Neural cell (in vitro differentiated cells): ENCODE measurements around the gene PGK2. TPM values are rescaled to one million over a fixed set of nuclear protein-coding genes. Genes with fewer than 3 reads are reported as not detected.
"Not testable (repeated sequence)": the region's sequence is repeated elsewhere in the genome, so short reads cannot be mapped to it uniquely, and the experiment has no call there.

Source experiments
- H2AFZ ChIP-seq: fragments of 200-600, 300-800 bp; sonication (generic), shearing (Covaris generic); 2 replicates; pipeline ENCODE4 v1.6.0; 2014; ENCODE audit warnings: low read depth, mild to moderate bottlenecking, antibody characterized with exemption, low read length, moderate library complexity
- H3F3A ChIP-seq: fragments of 200-600 bp; shearing (Covaris generic); 2 replicates; pipeline ENCODE4 v1.6.1; 2016; ENCODE audit warnings: mild to moderate bottlenecking, moderate library complexity, mixed read lengths, antibody characterized with exemption, low read length; ENCODE audit not compliant: insufficient read depth, poor library complexity, severe bottlenecking
- H3K27ac ChIP-seq: fragments of 200-600, 300-800 bp; sonication (generic), shearing (Covaris generic); 2 replicates; pipeline ENCODE4 v1.5.1; 2014; ENCODE audit warnings: mild to moderate bottlenecking, low read length, moderate library complexity
- H3K27me3 ChIP-seq: fragments of 300-800, 200-600 bp; sonication (generic), shearing (Covaris generic); 2 replicates; pipeline ENCODE4 v1.6.0; 2014; ENCODE audit warnings: mild to moderate bottlenecking, low read depth, low read length, moderate library complexity; ENCODE audit not compliant: insufficient read depth
- H3K36me3 ChIP-seq: fragments of 300-800, 200-600 bp; sonication (generic), shearing (Covaris generic); 2 replicates; pipeline ENCODE4 v1.5.1; 2014; ENCODE audit warnings: mild to moderate bottlenecking, antibody characterized with exemption, low read length, moderate library complexity; ENCODE audit not compliant: insufficient read depth
- H3K4me2 ChIP-seq: fragments of 300-800, 200-600 bp; sonication (generic), shearing (Covaris generic); 2 replicates; pipeline ENCODE4 v1.6.0; 2014; ENCODE audit warnings: mild to moderate bottlenecking, low read length
- H3K4me3 ChIP-seq: fragments of 300-800, 200-600 bp; sonication (generic), shearing (Covaris generic); 2 replicates; pipeline ENCODE4 v1.5.1; 2014; ENCODE audit warnings: mild to moderate bottlenecking, low read length, moderate library complexity
- H3K79me2 ChIP-seq: fragments of 200-600 bp; shearing (Covaris generic); replicated peaks from 2 replicates; pipeline ENCODE4 v1.6.0; 2014; ENCODE audit warnings: mild to moderate bottlenecking, low read length, moderate library complexity; ENCODE audit not compliant: insufficient read depth
- H3K9ac ChIP-seq: fragments of 300-800, 200-600 bp; sonication (generic), shearing (Covaris generic); 2 replicates; pipeline ENCODE4 v1.6.1; 2016; ENCODE audit warnings: mild to moderate bottlenecking, low read length, mixed read lengths
- H3K9me2 ChIP-seq: fragments of 200-600 bp; shearing (Covaris generic); 2 replicates; pipeline ENCODE4 v1.6.1; 2016; ENCODE audit warnings: mild to moderate bottlenecking, low read length, mixed read lengths; ENCODE audit not compliant: insufficient read depth
- H3K9me3 ChIP-seq: fragments of 200-600, 300-800 bp; sonication (generic), shearing (Covaris generic); 2 replicates; pipeline ENCODE4 v1.6.1; 2016; ENCODE audit warnings: mild to moderate bottlenecking, mixed run types, low read length, moderate library complexity, mixed read lengths
- H4K20me1 ChIP-seq: fragments of 200-600 bp; shearing (Covaris generic); 2 replicates; pipeline ENCODE4 v1.6.1; 2016; ENCODE audit warnings: mild to moderate bottlenecking, mixed run types; ENCODE audit not compliant: insufficient read depth
- CTCF ChIP-seq: fragments of 450-650 bp; IDR thresholded peaks from 2 replicates; pipeline ENCODE4 v1.5.1; 2014; ENCODE audit warnings: antibody characterized with exemption, mild to moderate bottlenecking, moderate library complexity; ENCODE audit not compliant: poor library complexity, severe bottlenecking
- EP300 ChIP-seq: fragments of 450-650 bp; conservative IDR thresholded peaks from 2 replicates; pipeline ENCODE4 v1.6.1; 2014; ENCODE audit warnings: antibody characterized with exemption, mild to moderate bottlenecking, moderate library complexity; ENCODE audit not compliant: poor library complexity, severe bottlenecking
- EZH2 ChIP-seq: fragments of 200-600, 300-800 bp; shearing (Covaris generic), sonication (generic); IDR thresholded peaks from 2 replicates; pipeline ENCODE4 v1.6.1; 2014; ENCODE audit warnings: antibody characterized with exemption, low read length, borderline replicate concordance, mild to moderate bottlenecking; ENCODE audit not compliant: insufficient read depth, poor library complexity, severe bottlenecking
- MXI1 ChIP-seq: fragments of 450-650 bp; conservative IDR thresholded peaks from 2 replicates; pipeline ENCODE4 v1.6.1; 2014; ENCODE audit warnings: antibody characterized with exemption, mild to moderate bottlenecking; ENCODE audit not compliant: poor library complexity, severe bottlenecking
- POLR2AphosphoS5 ChIP-seq: IDR thresholded peaks from 2 replicates; pipeline ENCODE4 v1.6.1; 2012
- RAD21 ChIP-seq: fragments of 450-650 bp; conservative IDR thresholded peaks from 2 replicates; pipeline ENCODE4 v1.6.1; 2014; ENCODE audit warnings: antibody characterized with exemption, mild to moderate bottlenecking, moderate library complexity
- REST ChIP-seq: IDR thresholded peaks from 2 replicates; pipeline ENCODE4 v1.6.1; 2012; ENCODE audit warnings: borderline replicate concordance
- SMC3 ChIP-seq: fragments of 450-650 bp; conservative IDR thresholded peaks from 2 replicates; pipeline ENCODE4 v1.6.1; 2014; ENCODE audit warnings: antibody characterized with exemption, mild to moderate bottlenecking, moderate library complexity; ENCODE audit not compliant: poor library complexity
- TAF1 ChIP-seq: IDR thresholded peaks from 2 replicates; pipeline ENCODE4 v1.6.1; 2012; ENCODE audit warnings: low read depth
- polyA plus RNA-seq: library from polyadenylated mRNA; depleted of rRNA; stranded (reverse); fragments of >200 nt; gene quantifications from 2 replicates; pipeline ENCODE4 v1.2.3, GENCODE V29; 2014

PGK2 gene
- polyA plus RNA-seq, 1 donor from 2014 or later = not detected

- Histone ChIP-seq H3K27ac (no peak overlapping the region), H3K9me3 (no peaks in the 10 kb centered on the region), H3F3A (no peaks in the 10 kb centered on the region), H3K9ac (no peak overlapping the region), H4K20me1 (no peaks in the 10 kb centered on the region), H2AFZ (no peak overlapping the region), H3K4me3 (no peak overlapping the region), H3K36me3 (no peaks in the 10 kb centered on the region), H3K4me2 (no peak overlapping the region), H3K9me2 (no peaks in the 10 kb centered on the region), H3K27me3 (no peaks in the 10 kb centered on the region), H3K79me2 (no peaks in the 10 kb centered on the region)
- no peak for TF ChIP-seq CTCF
- no peak for TF ChIP-seq TAF1
- TF ChIP-seq REST = no peak
- TF ChIP-seq POLR2AphosphoS5 = no peak
- no peak for TF ChIP-seq EP300
- no peak for TF ChIP-seq SMC3
- no peak for TF ChIP-seq MXI1
- no peak for TF ChIP-seq RAD21
- no peak for TF ChIP-seq EZH2
Observed at GRCh38 chr6:49801525-49801924, 14.4 kb upstream of the PGK2 start.

GRCh38 chr6:49799090-49799489 lies 12.0 kb upstream of the PGK2 start:
- no peaks in the 10 kb centered on the region for H3K27me3 ChIP-seq
- no peak overlapping the region for H3K4me3 ChIP-seq
- H3K79me2 ChIP-seq = no peaks in the 10 kb centered on the region
- H4K20me1 ChIP-seq = no peaks in the 10 kb centered on the region
- no peaks in the 10 kb centered on the region for H3K9me3 ChIP-seq
- no peak overlapping the region for H2AFZ ChIP-seq
- no peak overlapping the region for H3K9ac ChIP-seq
- H3K27ac ChIP-seq = no peak overlapping the region
- H3K4me2 ChIP-seq = no peak overlapping the region
- TF ChIP-seq EZH2 (no peak), MXI1 (no peak), REST (no peak), RAD21 (no peak), EP300 (no peak), POLR2AphosphoS5 (no peak), SMC3 (no peak), TAF1 (no peak), CTCF (no peak)
- H3F3A ChIP-seq = no peaks in the 10 kb centered on the region
- no peaks in the 10 kb centered on the region for H3K9me2 ChIP-seq
- H3K36me3 ChIP-seq = no peaks in the 10 kb centered on the region

- not testable (repeated sequence) for H3K9ac ChIP-seq
Observed at GRCh38 chr6:49796842-49797455, 9.9 kb upstream of the PGK2 start.

More at GRCh38 chr6:49796842-49797455, 9.9 kb upstream of the PGK2 start:
- not testable (repeated sequence) for H3F3A ChIP-seq, H3K9me2 ChIP-seq, H4K20me1 ChIP-seq, H3K36me3 ChIP-seq, H3K79me2 ChIP-seq, H3K9me3 ChIP-seq, H3K27me3 ChIP-seq, H3K4me2 ChIP-seq, H2AFZ ChIP-seq, H3K4me3 ChIP-seq, H3K27ac ChIP-seq
